Islet of Langerhans (tissue), 1 donor: ENCODE results near the gene VPS26C.
A peak's percentile ranks its signal among the peaks of the same experiment; 100 is the strongest.

Experiments
- FAIRE-seq: peaks from one replicate; lab custom pipeline; 2011; peaks lifted over from hg19 to GRCh38; lab: Jason Lieb, UNC

VPS26C gene

DNA sequence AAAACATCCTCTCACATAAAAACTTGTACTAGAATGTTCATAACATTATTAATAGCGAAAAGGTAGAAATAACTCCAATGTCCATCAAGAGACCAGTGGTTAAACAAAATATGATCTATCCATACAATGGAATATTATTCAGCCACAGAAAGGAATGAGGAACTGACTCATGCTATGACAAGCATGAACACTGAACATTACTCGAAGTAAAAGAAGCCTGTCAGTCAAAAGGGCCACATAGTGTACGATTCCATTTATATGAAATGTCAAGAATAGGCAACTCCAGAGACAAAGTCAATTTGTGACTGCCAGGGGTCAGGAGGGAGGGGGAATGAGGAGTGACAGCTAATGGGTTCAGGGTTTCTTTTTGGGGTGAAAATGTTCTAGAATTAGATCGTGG is 2.3 kb downstream of the VPS26C start:
- no peak for FAIRE-seq

DNA sequence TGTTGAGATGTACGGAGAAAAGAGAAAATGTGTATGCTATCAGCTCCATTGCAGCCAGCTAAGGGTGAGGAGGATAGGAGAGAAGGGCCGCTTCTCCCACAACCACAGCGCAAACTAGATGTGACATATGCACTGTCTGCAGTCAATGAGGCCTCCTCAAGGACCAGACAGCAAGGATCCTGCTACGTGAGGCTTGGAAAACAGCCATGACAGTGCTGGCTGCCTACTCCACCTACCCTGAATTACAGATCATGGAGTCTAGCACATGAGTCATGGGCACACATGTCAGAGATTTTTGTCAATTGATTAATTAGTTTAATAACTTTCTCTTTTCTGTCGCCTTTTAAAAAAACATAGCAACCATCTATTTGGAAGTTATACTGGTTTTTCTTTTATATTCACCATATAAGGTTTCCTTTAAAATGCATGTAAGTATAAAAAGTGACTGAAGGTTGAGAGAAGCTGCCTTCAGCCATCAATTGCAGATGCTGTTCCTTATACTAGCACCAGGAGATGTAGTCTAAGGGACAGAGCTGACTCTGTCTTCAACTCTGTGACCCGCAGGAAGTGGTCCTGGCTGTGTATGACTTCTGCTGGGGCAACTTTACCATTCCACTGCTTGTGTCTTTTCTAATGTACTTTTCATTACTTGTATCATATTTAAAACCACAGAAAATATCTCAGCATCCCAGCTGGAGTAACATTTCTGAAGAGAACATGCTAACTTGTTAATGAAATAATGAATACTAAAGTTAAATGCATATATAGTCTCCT is 3.1 kb downstream of the VPS26C start:
- FAIRE-seq = no peak

DNA sequence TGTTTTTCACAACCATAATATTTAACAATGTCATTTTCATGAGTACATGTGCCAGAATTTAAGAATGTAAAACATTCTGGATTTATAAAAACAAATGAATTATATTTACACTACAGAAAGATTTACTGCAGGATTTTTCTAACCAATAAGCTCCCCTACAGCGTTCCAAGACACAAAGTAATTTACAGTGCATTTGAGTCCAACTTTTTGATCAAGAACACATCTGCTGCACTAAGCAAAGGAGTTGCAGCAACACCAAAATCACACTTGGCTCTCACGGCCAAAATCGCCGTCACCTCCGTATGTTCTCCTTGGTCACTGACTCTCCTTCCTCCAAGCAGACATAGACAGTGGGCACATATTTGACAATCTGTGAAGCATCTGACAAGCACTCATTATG is 7.7 kb downstream of the VPS26C start:
- no peak for FAIRE-seq

DNA sequence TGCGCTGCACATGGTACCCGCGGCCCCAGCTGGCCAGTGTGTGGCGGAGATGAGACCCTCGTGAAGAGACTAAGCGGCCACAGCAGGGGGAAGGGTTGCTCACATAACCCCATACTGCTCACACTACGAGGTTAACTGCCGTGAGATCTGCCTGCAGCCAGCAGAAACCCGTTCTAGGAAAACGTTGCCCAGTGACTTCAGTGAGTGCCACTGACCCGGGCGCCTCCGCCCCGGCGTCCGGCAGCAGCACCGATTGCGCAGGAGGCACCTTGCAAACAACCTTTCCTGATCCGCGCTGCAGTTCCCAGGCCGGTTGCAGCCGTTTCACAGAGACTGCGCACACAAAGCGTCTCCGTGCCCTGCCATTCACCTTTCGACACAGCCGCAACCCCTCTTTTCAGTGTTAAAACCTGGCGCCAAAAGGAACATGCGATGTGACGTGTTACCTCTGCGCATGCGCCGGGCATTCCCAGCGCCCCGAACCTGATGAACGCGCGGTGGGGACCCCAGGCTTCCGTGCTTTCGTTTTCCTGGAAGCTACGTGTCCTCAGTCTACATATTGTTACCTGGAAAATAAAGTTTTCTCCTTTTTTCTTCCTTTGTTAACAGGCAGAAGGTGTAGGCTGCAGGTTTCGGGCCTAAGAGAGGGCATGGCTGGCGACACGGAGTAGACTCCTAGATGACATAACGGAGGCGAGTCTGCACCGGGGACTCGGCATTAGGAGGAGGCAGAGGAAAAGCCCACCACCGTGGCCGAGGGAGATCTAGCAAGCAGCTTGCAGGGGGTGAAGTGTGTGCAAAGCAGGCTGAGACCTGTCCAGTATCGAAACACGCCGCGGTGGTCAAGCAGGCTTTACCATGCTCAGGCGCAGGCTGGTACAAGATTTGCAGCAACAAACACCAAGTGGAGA is 8.9 kb downstream of the VPS26C start:
- FAIRE-seq = no peak

DNA sequence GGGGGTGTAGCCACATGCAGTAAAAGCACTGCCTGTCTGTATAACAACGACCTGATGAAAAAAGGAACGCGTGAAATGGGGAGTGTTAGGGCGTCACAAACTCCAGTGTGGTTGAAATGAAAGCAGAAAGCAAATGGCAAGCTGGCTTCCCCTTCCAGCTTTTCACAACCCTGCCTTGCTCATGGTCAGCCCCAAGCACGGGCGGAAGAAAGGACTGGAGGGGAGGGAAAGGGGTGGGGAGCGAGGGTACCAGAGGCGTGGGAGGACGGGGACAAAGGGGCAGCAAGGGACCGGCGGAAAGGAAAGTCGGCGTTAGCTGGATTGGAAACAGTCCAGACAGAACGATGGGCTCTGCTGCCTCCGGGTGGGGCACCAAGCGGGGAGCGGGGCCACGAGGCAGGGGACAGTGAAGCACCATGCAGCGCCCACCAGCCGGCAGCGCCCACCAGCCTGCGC is 9.6 kb downstream of the VPS26C start:
- FAIRE-seq = no peak

DNA sequence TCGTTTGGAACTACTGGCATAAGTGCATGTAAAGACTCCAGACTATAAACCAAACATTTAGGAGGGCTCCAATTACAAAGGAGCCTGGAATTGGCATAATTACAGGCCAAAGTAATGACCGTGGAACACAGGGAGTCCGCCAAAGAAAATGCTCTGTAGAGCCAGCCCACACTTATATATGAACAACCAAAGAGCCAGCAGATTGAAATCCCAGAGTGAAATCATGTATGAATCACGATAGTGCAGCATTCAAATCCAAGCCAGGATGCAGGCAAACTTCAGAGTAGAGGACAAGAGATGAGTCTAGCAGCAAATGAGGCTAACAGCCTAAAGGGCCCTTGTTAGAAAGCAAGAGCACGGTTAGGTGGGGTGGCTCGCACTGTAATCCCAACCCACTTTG is 13.1 kb downstream of the VPS26C start:
- no peak for FAIRE-seq

DNA sequence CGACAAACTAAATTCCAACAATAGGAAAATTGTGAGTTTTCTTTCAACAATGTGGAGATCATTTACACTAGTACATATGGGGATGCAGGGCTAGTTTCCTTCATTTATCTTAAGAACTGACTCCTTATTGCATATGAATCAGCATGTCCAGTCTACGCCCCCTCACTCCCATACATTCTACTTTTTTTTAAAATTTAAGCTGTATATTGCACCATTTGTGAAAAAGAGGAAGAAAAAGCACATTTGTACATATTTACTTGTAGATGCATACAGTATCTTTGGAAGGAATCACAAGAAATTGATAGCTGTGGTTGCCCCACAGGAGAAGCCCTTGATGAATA is 15.9 kb downstream of the VPS26C start:
- no peak for FAIRE-seq

DNA sequence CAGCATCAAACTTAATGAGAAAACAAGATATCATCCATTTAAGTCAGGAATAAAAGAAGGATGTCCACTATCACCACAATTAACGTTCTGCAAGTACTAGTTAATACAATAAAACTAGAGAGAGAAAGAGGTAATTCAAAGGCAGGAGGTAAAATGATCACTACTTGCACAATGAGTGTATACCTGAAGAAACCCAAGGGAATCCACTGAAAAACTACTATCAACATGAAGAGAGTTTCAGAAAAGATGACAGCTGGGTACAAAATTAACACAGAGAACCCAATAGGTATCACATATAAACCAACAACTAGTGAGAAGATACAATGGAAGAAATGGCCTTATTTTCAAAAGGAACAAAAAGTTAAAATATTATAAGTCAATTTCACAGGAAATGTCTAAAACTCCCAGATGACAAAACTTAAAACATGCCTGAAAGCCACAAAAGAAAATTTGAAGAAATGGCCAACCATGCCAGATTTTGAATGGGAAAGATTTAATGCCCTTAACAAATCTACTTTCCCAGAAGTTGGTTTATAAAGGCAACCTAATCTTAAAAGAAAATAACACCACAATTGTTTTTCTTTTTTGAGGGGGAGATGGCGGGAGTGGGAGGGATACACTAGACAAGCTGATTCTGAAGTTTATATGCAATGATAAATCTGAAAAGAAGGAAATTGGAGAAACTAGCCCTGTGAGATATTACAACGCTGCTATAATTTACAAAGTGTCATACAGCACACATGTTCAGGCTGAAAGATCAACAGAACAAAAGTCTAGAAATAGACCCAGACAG is 17.8 kb downstream of the VPS26C start:
- no peak for FAIRE-seq

DNA sequence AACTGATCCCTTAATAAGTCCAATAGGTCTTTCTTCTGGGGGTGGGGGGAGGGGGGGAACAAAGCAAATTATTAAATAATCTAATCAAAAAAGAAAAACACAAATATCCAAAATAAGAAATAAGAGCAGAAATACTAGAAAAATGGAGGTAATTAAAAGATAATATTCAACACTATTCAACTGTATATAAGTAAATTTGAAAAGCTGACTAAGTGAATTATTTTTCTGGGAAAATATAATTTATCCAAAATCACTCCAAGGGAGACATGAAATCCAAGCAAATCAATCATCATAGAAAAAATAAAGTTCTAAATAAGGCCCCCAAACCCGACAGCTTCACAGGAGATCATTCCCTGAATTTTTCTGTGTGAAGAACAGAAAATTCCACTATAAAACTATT is 18.8 kb downstream of the VPS26C start:
- FAIRE-seq = peak; percentile 64

DNA sequence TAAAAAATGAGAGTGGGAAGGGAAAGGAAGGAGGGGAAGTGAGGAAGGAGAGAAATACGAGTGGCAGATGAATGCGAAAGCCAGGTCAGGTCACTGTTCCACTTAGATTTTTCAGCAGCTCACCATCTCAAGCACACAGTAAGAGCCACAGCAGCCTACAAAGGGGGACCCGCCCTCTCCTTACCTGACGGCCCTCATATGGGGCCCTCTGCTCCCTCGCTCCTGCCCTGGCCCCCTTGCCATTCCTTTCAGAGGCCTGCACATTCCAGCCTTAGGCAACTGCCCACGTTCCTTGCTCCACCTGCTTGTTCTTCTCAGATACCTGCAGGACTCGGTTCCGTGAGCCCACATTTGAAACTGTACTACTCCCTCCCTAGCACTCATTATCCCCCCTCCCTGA is 22.0 kb downstream of the VPS26C start:
- no peak for FAIRE-seq

DNA sequence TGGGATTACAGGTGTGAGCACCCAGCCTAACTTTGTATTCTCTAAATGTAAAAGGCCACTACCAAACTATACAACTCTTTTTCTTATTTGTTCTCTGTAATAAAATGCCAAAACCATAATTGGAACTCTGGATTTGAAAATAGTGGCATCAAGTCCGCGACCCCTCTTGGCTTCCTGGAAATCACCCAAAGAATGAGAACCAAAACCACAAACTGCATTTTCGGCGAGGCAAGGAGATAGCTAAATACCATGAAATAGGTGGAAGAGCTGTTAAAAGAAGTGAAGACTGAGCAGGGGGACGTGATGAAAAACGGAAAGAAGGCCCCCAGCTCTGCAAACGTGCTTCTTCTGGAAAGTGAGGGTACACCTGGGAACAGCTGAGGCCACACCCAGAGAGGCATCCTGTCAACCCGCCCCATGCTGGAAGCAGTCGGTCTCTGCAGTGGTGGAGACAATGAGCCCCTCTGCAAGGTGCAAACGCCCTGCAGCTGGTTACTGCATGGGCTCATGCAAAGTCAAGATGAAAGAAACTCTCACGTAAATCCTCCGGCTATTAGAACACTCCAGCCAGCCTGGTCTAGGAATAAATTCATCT is 22.5 kb downstream of the VPS26C start:
- FAIRE-seq = no peak

DNA sequence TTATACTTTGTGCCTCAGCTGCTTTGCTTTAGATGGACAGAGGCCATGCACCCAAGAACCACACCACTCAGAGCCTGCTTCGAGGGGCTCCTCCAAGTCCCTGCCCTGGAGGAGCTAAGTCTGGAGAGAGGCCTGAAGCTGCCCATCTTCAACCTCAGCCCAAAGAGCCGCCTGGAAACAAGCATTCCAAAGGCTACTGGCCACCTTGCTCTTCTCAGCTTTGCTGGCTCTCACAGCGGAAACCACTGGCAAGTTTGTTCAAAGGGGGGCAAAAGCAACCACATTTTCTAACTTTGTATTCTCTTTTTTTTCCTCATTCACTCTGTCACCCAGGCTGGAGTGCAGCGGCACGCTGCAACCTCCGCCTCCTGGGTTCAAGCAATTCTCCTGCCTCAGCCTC is 23.2 kb downstream of the VPS26C start:
- no peak for FAIRE-seq

DNA sequence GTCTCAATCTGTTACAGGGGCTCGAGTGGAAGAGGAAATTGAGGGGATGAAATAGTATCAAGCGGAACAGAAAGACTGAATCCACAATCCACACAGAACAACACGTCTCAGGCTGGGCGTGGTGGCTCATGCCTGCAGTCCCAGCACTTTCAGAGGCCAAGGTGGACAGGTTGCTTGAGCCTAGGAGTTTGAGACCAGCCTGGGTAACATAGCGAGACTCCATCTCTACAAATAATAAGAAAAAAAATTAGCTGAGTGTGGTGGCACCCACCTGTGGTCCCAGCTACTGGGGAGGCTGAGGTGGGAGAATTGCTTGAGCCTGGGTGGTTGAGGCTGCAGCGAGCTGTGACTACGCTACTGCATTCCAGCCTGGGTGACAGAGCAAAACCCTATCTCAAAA is 25.7 kb downstream of the VPS26C start:
- no peak for FAIRE-seq

DNA sequence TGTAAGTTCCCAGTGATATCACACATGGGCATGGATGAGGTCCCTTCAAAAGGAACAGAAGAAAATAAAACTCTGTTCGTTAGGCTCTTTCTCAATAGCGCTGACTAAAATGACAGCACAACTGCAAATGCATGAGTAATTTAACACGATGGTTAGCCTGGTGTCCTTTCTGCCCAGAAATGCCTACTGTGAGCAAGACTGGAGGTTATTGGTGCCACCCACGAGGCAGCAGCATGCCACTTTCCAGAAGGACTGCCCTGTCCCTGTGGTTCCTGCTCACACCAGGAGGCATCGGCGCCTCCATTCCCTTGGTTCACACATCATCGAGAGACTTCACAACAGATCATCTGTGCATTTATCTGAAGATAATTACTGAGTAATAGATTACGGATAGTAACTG is 26.2 kb downstream of the VPS26C start:
- no peak for FAIRE-seq

DNA sequence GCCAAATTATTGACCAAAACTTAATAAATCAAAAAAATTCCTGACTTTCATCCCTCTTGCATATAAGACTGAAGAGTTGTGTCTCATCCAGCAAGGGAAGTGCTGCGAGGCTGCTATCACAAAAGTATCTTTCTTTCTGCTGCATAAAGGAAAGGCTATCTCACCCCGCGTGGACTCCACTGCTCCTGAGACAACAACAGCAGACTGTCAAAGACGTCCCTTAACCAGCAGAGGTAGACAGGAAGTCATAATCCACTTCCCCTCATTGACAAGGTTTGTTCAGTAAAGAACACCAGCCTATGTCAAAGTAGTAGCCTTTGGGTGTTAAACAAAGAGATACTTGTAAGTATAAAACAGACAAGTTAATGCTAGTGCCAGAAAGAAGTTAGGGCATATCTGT is 29.4 kb downstream of the VPS26C start:
- no peak for FAIRE-seq

DNA sequence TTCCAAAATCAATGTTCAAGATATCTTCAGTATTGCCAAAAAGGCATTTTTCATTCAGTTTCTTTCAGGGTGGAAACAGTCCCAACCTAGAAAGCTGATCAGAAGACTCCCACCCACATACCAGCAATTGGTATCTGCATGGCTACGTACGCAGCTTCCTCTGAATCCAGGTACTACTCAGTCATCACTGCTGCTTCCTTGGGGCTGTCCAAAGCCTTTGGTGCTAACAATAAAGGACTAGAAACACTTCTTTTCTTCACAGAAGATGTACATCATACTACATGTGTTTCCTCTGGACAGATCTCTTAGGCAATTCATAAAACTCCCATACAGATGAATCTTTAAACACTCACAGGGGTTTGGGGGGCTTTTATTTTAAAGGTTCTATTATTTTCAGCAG is 29.8 kb downstream of the VPS26C start:
- FAIRE-seq = no peak

DNA sequence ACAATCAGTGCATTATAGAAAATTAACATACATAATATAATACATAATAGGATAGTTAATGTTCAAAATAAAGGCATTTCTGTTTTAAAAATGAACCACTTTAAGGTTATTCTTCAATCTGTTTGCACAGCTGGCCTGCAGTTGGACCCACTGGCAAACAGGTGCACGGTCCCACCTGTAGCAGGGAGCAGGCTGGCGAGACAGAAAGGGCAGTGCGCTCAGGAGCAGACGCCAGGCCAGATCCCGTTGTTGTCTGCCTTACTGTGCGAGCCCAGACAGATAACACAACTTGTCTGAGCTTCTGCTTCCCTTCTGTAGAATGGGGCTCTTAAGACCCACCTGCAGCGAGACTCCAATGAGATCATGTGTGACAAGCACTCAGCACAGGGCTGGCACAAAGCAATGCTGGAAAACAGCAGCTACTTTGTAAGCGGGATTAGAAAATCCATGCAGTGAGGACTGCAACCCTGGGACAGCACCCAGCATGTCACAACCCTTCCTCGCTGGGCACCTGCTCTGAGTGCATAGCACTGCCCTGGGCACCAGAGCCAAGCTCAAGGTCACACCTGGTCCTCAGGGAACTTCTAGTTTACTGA is 33.5 kb downstream of the VPS26C start:
- FAIRE-seq = no peak

DNA sequence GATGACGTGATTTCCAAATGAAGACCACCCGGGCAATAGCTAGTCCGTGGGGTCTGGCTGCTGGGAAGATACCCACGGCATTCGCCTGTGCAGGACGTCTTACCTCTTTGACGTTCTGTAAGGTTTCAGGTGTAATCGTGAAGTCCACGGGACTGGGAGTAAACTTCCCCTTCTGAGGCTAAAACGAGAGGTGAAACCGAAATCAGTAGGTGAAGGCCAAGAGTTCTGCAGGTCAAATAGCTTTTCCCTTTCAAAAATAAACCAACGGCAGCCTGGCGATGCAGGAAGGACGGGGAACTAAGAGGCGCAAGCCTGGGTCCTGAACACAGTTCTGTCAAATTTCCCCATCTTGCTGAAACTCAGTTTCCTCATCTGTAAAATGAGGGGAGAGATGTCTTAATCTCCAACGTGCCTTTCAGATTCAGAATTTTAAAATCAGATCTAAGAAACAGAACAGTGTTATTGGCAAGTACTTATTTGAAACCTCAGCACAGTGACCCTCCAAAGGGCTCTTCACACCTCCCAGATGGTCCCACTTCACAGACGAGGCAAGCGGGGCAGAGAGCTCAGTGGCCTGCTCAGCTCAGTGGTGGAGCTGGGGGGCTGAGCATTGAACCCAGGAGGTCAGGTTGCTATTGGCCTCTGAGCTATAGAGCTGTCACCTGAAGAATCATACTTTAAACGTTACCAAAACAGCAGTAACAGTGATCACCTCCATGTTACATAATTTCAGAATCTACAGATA is 34.7 kb downstream of the VPS26C start:
- no peak for FAIRE-seq

DNA sequence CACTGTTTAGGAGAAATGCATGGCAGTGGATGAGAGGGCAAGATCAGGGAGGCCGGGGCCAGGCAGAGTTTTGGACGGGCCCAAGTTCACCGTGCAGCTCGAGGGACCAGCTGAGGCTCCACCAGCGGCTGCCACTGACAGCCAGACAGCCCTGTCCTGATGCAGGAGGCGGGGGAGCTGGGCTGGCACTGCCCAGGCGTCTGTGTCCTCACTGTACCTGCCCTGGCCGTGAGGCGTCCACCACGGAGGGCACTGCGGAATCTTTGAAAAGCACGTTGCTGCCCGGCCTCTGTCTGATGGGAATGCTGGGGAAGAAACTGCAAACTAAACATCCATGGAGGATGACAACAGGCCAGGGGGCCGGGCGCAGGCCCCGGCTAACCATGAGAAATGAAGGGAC is 35.5 kb downstream of the VPS26C start:
- no peak for FAIRE-seq

DNA sequence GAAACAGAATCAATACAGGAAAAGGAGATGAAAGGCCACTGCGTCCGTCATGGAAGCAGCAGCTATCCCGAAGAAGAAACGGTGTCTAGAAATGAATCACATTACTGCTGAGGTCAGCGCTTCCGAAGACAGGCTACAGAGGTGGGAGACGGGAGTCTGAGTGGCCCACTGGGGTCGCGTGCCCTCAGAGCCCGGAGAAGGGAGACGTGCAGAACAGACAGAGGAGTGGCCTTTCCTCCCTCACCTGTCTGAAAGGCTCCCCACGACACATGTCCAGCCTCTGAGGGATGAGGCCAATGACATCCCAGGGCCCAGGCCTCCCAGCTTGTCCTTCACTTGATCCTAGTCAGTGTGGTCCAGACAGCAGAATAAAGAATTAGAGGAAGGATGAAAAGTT is 35.9 kb downstream of the VPS26C start:
- no peak for FAIRE-seq

DNA sequence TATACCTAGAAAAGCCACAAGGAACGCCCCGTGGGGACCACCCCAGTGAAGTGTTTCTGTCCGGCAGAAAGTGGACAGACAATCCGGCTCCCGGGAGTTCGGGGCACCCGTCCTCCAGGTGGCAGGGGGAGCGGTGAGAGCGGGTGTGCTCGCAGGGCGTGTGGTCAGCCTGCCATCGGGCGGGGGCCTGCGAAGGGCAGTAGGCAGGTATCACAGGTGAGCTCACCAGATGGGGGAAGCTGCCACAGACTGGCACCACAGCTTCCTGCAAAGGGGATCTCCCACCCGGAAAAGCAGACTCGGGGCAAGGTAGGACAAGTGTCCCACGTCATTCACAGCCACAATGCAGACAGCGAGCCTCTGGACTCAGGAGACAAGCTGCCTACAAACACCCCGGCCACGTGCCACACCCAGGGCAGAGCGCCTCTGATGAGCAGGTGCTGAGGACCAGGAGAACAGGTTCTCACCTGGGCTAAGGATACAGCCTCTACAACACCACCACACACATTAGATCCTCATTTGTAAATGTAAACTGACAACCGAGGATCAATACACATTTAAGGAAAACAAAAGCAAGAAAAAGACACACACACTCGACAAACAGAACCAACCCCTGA is 36.4 kb downstream of the VPS26C start:
- no peak for FAIRE-seq
